NCI-H82 treated with DMSO at 0.1 percent for 48 hours (cell line): ENCODE data around the gene MYCBPAP.

Experiments
- DNase-seq: peaks from one replicate; lab custom pipeline; 2025; ENCODE audit not compliant: unreplicated experiment; lab: John Stamatoyannopoulos, UW

Gene MYCBPAP

GRCh38 chr17:50514936-50515702 is 6.9 kb downstream of the MYCBPAP start:
- DNase-seq = no peak

- DNase-seq = no peak
These were observed 8.8 kb downstream of the MYCBPAP start for GRCh38 chr17:50517011-50517410.

- DNase-seq = no peak
These were observed 9.5 kb downstream of the MYCBPAP start for GRCh38 chr17:50517504-50518383.

- DNase-seq = no peak
These were observed 10.3 kb downstream of the MYCBPAP start for GRCh38 chr17:50518384-50519023.

GRCh38 chr17:50519141-50519834 is 11.0 kb downstream of the MYCBPAP start:
- DNase-seq = no peak

GRCh38 chr17:50520483-50520882 is 12.2 kb downstream of the MYCBPAP start:
- DNase-seq = no peak

- DNase-seq = no peak
These were observed 13.3 kb downstream of the MYCBPAP start for GRCh38 chr17:50521514-50521913.

- DNase-seq = no peak
These were observed 14.5 kb downstream of the MYCBPAP start for GRCh38 chr17:50522766-50523165.

GRCh38 chr17:50523208-50523607 is 15.0 kb downstream of the MYCBPAP start:
- no peak for DNase-seq

- DNase-seq = no peak
These were observed 16.6 kb downstream of the MYCBPAP start for GRCh38 chr17:50524838-50525237.

- no peak for DNase-seq
These were observed 19.0 kb downstream of the MYCBPAP start for GRCh38 chr17:50527155-50527762.

- no peak for DNase-seq
These were observed 19.8 kb downstream of the MYCBPAP start for GRCh38 chr17:50527949-50528474.

- DNase-seq = no peak
These were observed 21.6 kb downstream of the MYCBPAP start for GRCh38 chr17:50529849-50530248.

GRCh38 chr17:50531428-50532025 is 23.3 kb downstream of the MYCBPAP start:
- no peak for DNase-seq

GRCh38 chr17:50532452-50533024 is 24.3 kb downstream of the MYCBPAP start, which contains the start of gene EPN3:
EPN3 (plus strand) TSS chr17:50532735; CDS start chr17:50536557, 3,822 bp downstream.
- DNase-seq = no peak

- no peak for DNase-seq
These were observed 24.9 kb downstream of the MYCBPAP start for GRCh38 chr17:50533185-50533584.

- DNase-seq = no peak
These were observed 25.5 kb downstream of the MYCBPAP start for GRCh38 chr17:50533720-50534148.

GRCh38 chr17:50534222-50534978 is 26.2 kb downstream of the MYCBPAP start:
- DNase-seq = no peak

GRCh38 chr17:50534979-50535326 is 26.7 kb downstream of the MYCBPAP start:
- DNase-seq = no peak
